HG02840 (cell line): ENCODE data around the gene NCSTN.

Experiments used
- ATAC-seq: cut with Tn5 transposase; IDR thresholded peaks from one replicate; pipeline ENCODE4 v1.9.1; 2021; ENCODE audit warnings: mild to moderate bottlenecking, moderate library complexity, moderate number of reproducible peaks; ENCODE audit not compliant: unreplicated experiment, low FRiP score

NCSTN gene

GRCh38 chr1:160346958-160347357, 3.8 kb downstream of the NCSTN start:
- no peak for ATAC-seq

GRCh38 chr1:160351629-160352028, 8.4 kb downstream of the NCSTN start:
- no peak for ATAC-seq

GRCh38 chr1:160352555-160352954, 9.4 kb downstream of the NCSTN start:
- ATAC-seq, result no peak

- ATAC-seq, result no peak
Observed at GRCh38 chr1:160353223-160353622, 10.0 kb downstream of the NCSTN start.

- no peak for ATAC-seq
Observed at GRCh38 chr1:160354388-160354985, 11.3 kb downstream of the NCSTN start.

- no peak for ATAC-seq
Observed at GRCh38 chr1:160357286-160358002, 14.3 kb downstream of the NCSTN start.

- ATAC-seq, result no peak
Observed at GRCh38 chr1:160358073-160358472, 14.9 kb downstream of the NCSTN start.

GRCh38 chr1:160359559-160360226, 16.5 kb downstream of the NCSTN start:
- no peak for ATAC-seq

GRCh38 chr1:160360227-160360695, 17.1 kb downstream of the NCSTN start:
- no peak for ATAC-seq

- no peak for ATAC-seq
Observed at GRCh38 chr1:160361199-160361598, 18.0 kb downstream of the NCSTN start.

- no peak for ATAC-seq
Observed at GRCh38 chr1:160361814-160362167, 18.6 kb downstream of the NCSTN start.

- ATAC-seq, result no peak
Observed at GRCh38 chr1:160362168-160362957, 19.2 kb downstream of the NCSTN start.

- ATAC-seq, result no peak
Observed at GRCh38 chr1:160363010-160363409, 19.8 kb downstream of the NCSTN start.

GRCh38 chr1:160363951-160364735, 21.0 kb downstream of the NCSTN start:
- ATAC-seq, result no peak

GRCh38 chr1:160365325-160365724, 22.1 kb downstream of the NCSTN start:
- ATAC-seq, result no peak

- no peak for ATAC-seq
Observed at GRCh38 chr1:160366731-160367515, 23.7 kb downstream of the NCSTN start, which contains the start of gene NHLH1. TSS of gene NHLH1 (plus strand) at chr1:160367071. CDS start at chr1:160370732, 3,661 bp downstream.

GRCh38 chr1:160367516-160367900, 24.3 kb downstream of the NCSTN start:
- ATAC-seq, result no peak

GRCh38 chr1:160367934-160368923, 25.0 kb downstream of the NCSTN start:
- ATAC-seq, result no peak
